HG03442 (cell line): ENCODE results near the gene VPS41.
A peak's percentile ranks its signal among the peaks of the same experiment; 100 is the strongest.
"Not testable (repeated sequence)": the region's sequence is repeated elsewhere in the genome, so short reads cannot be mapped to it uniquely, and the experiment has no call there.

Source experiments
- ATAC-seq: cut with Tn5 transposase; IDR thresholded peaks from one replicate; pipeline ENCODE4 v1.9.1; 2021; ENCODE audit warnings: mild to moderate bottlenecking, moderate library complexity; ENCODE audit not compliant: unreplicated experiment

VPS41 gene

DNA sequence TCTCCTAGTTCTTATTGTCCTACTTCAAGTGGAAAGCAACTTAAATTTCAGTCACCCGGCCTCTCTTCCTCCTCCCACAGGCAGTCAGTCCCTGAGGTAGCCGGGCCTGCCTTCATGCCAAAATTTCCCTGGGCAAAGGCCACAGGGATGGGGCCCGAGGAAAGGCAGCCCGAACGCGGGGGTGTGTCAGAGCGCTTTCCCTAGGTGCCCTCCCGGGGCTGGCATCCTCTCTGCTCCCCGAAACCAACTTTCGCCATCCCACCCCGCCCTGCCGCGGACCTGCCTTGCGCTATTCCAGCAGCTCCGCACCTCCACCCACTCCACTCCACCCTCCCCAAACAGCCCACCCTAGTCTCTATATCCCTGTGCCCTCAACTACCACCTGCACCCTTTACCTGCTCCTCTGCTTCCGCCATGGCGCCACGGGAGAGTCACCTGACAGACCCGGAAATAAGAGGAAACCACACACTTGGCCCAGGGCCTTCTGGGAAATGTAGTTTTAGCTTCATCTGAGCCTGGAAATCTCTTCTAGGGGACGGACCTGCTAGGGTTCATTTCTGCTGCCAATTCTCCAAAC, at the start of gene VPS41:
TSS of gene VPS41 (minus strand) at position 433 of the 577 bp plus-strand sequence. CDS start at position 416, 17 bp downstream.
- ATAC-seq: peak; percentile 99

DNA sequence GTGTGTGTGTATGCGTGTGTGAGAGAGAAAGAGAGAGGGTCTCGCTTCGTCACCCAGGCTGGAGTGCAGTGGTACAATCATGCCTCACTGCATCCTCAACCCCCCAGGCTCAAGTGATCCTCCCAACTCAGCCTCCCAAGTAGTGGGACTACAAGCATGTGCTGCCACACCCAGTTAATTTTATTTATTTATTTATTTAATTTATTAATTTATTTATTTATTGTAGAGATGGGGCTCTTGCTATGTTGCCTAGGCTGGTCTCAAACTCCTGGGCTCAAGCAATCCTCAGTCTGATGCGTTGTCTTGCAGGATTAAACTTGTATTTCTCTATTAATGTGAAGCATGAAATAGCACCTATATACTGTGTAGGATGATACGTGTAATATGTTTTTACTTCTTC, 46.9 kb upstream of the VPS41 start:
- no peak for ATAC-seq

DNA sequence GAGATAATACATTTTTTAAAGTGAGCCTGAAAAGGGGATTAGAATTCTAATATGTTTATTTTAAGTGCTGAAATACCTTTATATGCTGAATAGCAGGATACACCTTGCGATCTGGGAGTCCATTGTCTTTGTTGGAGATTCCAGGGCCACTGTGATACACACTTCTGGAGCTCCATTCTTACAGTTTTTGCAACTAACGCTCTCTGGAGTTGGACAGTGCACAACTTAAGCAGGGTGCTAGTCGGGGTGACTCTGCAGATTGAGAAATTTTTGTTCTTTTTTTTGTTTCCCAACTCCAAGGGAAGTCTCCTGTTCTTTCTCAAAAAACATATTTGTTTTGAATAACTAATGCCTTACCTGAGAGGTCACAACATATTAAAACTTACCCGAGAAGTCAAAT, 45.0 kb upstream of the VPS41 start:
- no peak for ATAC-seq

DNA sequence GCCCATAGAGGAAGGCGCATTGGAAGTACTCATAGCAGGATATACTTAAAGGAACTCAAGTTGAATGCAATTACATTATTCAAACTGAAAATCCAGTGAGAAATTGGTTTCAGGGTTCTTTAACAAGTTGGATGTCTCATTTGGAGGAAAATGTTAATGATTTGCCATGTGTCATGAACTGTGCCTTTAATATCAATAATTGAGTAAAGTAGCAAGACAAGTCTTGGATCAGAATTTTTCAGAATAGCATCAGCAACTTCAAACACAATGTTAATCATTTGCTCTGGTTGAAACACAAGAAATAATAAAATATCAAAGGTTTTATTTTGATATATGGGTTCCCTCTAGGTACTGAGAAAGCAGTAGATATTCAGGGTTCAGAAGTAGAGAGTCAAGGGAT, 44.2 kb upstream of the VPS41 start:
- no peak for ATAC-seq

DNA sequence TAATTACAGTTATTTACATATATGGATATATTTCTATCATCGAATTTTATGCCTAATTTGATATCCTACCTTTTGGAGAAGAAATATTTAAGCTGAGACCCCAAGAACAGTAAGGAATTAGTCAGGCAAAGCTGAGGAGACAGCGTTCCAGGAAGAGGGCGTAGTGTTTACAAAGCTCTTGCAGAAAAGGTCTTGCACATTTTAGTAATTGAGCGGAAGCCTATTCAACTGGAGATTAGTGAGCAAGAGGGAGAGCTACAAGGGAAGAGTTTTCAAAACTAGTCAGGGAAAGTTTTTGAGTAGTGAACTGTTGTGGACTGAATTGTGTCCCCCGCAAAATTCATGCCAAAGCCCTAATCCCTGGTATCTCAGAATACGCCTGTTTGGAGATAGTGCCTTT, 42.2 kb upstream of the VPS41 start:
- ATAC-seq: no peak

DNA sequence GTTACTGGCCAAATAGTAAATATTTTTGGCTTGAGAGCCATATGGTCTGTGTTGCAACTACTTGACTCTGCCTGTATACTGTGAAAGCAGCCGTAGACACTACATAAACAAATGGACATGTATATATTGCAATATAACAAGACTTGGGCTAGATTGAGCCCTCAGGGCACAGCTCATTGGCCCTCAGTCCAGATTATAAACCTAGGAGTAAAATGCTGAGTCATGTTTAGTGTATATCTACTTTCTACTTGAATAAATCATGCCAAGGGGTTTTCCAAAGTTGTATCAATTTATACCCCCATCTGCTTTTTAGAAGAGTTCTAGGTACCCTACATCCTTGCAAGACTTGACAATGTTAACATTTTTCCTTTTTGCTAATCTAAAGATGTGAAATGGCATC, 41.3 kb upstream of the VPS41 start:
- no peak for ATAC-seq

DNA sequence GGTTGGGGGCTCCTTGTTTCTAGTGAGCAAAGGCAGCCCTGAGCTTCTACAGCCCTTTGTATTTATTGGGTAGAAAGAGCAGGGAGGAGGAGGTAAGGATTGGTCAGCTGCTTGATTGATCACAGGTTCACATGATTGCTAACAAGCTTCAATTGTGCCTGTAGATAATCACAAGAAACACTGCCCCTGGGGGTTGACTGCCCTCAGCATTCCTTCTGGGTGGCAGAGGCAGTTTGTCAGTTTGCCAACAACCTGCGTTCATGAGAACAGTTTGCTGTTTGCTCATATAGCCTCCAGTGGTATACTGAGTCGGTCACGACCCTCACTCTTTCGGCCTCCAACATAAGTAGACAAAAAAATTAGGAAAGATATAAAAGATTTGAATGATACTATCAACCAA, 38.5 kb upstream of the VPS41 start:
- ATAC-seq: not testable (repeated sequence)

DNA sequence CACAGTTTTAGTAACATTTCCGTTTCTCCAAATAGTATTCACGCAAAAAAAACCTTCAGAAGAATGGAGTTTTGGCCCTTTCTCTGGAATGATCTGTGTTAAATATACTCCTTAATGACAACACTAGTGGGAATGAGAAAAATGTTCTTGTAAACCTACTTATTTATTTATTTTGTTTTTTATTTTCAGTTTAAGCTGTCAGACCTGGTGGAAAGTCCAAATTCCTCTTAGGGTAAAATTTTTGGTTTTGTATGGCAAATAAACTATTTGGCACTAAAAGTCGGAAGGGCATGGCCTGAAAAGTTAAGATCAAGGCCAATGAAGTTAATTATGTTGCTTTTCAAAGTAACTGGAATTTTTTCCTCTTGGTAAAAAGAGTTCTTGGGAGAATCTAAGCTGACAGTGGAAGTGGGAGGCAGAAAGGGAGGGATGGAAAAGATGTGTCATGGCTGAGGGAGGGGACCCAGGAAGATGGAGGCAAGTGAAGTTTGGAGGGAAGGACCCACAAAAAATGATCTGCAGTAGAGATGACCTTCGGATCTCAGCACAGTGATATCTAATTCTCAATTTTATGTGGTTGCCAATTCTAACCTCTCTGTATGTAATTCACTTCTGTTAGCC, 33.5 kb upstream of the VPS41 start:
- no peak for ATAC-seq

DNA sequence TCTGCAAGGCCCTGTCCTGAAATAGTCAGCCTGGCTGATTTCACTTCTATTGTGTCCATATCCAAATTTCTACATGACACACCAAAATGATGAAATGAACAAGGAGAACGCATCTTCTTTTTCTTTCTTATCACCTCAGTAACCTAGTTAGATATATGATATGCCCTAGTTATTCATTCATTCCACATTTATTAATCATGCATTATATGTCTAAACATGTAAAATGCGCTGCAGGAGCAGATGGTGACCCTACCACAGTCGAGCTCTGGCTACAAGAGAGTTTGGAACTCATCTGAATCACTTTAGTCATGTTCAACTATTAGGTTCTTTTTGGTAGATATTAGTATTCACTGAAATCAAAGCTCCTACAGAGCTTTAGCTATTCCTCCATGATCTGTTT, 31.8 kb upstream of the VPS41 start:
- no peak for ATAC-seq

DNA sequence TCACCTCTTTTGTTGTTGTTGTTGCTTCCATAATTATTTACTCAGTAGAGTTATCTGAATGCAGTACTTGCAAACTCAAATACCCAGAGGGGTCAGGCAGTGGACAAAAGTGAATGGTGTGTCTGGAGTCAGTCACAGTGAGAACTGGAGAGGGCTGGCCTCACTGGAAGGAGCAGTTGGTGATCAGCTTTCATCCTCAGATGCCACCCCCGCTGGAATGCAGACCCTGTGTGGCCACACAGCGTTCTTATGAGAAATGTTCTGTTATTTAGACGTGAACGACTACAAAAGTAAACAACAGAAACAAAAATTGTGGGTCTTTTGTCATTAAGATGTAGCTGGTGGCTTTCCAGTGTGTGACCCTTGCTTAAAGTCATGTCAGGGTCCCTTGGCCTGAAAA, 29.6 kb upstream of the VPS41 start:
- no peak for ATAC-seq

DNA sequence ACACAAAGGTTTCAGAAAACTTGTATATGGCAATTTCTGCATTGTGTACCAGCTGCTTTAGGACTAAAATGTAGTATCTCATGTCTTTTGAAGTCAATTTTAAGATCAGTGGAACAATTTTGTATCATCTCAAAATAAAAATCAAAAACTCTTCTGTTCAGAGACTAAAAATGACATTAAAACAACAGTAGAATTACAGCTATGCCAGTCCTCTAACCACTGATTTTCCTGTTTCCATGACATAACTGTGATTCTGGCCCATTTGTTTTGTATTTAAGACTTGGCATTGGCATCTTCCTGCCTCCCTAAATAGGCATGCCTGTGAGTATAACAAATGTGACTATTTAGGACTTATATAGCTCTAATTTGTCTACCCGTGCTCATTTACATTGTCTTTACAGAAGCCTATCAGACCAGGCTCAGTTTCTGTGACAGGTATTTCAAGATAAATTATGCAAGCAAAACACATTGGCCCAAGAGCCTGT, 29.1 kb upstream of the VPS41 start:
- ATAC-seq: no peak

DNA sequence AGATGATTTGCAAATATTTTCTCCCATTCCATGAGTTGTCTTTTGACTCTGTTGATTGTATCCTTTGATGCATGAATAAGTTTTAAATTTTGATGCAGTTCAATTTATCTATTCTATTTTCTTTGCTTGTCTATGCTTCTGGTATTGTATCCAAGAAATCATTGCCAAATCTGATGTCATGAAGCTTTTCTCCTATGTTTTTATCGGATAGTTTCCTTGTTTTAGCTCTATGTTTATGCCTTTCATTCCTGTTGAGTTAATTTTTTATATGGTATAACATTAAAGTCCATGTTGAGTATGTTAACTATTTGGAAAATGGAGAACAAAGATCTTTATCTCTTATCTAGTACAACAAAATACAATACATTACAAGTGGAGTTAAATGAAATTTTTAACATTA, 27.6 kb upstream of the VPS41 start:
- ATAC-seq: no peak

DNA sequence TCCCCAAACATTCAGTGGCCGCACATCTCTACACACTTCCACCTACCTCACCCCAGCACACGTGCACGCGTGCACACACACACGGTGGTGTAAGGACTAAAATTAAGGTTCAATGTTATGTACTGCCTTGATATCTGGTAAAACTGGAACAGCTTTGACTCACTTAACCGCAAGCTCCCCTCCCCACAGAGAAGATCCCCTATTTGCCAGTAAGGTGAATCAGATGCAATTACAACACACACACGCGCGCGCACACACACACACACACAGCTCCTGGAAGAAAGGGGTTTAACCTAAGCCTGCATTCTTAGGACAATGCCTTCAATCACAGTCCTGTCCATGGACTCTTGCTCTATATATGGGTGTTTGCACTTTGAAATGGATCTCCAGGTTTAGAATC, 25.5 kb upstream of the VPS41 start:
- ATAC-seq: no peak

DNA sequence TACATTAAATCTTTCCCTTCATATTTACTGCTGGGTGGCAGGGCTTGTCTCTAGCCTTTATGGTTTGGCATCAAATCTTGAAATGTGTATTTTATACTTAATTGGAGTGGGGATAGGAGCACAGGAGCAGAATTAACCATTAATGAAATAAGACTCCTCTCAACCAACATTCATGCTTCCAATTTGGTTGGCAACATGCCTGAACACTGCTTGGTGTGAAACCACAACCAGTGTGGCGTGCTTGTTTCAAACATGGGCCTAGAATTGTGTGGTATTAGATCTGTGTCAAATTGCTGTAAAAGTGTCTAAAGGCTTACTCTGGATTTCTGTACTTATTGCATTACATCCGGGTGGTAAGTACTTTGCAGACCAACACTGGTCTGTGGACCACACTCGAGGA, 25.1 kb upstream of the VPS41 start:
- no peak for ATAC-seq

DNA sequence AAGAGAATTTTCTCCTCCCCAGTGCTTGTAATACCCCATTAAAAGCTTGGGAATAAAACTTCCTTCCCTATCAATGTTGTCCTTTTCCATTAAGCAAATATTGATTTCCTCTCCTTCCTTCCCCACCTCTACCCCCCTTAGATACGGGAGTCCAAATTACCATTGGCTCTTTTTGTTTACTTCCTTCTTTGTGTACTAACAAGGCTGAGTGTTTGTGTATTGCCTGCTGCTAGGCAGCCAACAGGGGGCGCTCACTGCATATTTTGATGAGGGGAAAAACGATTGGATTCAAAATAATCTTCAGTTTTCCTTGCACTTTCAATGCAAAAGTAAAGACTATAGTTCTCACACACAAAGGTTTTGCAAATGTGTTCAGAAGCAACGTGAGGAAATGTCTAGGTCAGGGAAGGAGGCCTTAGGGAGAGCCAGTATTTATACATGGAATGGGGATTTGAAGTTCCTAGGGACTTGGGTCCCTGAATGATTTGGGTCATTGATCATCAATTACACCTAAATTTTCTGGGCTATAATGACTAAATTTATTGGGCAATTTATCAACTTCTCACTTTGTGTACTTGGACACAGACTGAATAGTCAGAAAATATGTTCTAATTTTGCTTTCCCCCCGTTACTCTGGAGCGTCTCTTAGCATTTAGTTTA, 23.6 kb upstream of the VPS41 start:
- ATAC-seq: peak; percentile 77

DNA sequence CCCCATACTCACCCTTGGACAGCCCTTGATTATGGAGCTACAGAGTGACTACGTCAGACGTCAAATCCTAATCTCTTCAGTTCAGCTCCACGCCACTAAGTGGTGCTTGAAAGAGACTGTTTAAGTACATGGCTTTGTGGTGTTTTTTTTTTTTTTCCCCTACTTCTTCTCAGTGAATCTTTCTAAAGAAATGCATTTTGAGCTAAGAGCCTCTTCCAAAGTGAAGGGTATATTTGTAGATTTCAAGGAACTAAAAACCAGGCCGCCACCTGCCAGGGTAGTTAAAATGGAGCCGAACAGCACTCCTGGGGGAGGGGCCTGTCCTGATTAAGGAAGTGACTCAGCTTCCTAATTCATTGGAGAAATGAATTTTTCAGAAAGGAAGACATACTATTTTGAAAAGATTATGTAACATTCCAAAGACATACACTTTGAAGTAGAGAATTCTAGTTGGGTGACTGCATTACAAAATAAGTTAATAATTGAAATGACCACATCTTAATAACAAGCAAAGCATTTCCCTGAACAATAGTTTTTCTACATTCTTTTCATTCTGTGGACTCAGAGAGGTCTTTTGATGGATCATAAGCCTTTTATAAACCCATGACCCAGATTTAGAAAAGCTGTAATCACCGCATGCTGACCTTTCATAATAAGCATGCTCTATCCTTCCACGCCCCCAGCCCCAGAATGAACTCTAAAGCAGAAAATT, 20.6 kb upstream of the VPS41 start:
- ATAC-seq: no peak

DNA sequence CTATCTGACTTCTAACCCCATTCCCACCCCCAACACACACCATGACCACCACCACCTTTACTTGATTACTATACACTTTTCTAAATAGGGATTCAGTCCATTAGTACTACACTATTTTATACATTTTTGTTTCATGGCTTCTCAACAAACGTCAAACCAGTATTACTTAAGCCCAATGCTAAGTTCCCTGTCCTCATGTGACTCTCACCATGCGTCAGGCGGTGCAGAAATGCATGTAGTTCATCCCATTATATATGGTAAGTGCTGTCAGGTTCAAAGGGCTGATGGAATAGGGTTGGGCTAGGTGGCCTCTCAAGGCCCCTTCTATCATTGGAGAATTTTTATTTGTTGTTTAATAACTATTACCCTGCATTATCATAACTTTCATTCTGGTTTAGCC, 19.5 kb upstream of the VPS41 start:
- ATAC-seq: no peak

DNA sequence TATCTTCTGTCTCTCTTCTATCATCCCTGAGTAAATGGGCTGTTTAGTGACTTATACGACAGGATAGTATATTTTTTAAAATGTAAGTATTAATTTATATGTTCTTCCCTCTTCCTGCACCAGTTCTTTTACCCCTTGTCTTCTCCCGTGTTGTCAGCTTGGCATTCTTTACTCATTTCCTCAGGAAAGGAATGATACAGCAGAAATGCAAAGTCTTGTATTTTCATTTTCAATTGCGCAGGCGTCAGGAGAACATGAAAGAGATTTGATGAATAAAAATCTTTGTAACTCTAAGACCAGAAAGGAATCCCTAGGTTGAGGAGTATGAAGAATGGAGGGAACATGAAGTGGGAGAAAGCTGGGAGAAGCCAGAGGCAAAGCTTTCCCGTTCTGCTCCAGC, 18.8 kb upstream of the VPS41 start:
- no peak for ATAC-seq

DNA sequence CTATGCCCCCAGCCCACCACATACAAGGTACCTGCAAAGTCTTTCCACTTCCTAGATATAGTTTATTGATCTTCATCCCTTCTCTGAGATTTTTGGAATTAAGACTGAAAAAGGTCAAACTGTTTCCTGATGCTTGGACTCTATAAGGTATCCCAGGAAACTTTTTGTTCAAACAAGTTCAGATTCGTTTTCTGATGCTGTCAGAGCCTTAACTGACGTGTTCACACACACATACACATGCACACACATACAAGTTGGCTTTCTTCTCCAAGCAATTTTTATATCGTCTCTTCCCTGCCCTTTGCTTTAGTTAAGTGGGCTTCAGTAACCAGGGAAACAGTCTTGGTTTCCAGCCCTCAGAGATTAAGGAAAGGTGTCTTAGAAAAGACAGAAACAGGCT, 11.7 kb upstream of the VPS41 start:
- ATAC-seq: no peak

DNA sequence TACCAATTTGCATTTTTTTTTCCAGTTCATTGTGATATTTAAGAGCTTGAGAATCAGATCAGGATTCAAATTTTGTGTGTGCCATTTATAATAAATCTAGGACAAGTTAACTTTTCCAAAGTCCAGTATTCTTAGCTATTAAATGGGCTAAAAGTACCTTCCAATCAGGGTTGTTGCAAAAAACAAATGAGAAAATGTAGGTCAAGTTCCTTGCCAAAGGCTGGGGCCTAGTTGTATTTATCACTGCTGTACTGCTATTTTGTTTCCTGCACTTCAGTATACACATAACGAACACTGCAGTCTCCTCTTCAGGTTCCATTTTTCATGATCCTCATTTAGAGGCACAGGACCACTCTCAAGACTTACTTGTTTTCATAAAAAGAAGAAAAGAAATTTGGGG, 7.4 kb upstream of the VPS41 start:
- ATAC-seq: no peak

DNA sequence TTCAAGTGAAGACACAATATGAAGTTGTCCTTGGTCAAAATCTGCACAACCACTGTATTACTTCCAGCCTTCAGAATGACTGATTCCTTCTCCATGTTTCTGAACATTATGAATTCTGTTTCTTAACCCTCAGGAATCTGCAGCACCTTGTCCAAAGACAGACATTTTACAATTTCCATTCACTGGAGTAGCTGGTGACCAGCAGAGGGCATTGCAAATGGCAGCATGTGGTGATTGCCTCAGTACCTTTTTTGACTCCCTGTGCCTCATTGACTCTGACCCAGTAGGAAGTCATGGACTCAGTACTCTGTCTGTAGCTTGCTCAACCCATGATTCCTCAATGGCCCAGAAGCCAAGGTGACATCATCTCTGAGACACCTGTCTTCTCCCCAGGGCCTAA, 879 bp upstream of the VPS41 start:
- no peak for ATAC-seq

DNA sequence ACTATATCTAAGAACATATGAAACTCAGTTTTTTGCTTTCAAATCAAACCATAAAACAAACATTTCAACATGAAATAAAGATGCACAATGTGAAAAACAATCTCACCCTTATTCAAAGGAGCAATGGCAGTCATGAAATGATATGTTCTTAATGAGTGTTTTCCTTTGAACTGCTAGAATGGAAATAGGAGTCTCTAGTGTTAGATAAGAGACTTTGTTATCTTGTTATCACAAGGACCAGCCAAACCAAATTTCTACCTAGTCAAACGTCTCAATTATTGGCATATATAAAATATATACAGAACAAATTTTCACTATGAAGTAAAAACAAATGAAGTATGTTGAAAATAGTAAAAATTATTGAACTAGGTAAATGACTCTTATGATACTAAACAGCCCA, 1.2 kb downstream of the VPS41 start:
- ATAC-seq: no peak
